Glutamatergic neuron (in vitro differentiated cells): ENCODE results near the gene MED12. TPM values are rescaled to one million over a fixed set of nuclear protein-coding genes. Genes with fewer than 3 reads are reported as not detected.
A peak's percentile ranks its signal among the peaks of the same experiment; 100 is the strongest.

ENCODE experiments used
- DNase-seq: peaks from one replicate; pipeline ENCODE4 v3.0.0; 2022
- H3K27ac Mint-ChIP-seq: one replicate; pipeline ENCODE4 v1.8.0; 2020; ENCODE audit warnings: mild to moderate bottlenecking, mixed read lengths, inconsistent platforms; ENCODE audit not compliant: unreplicated experiment
- H3K27me3 Mint-ChIP-seq: one replicate; pipeline ENCODE4 v1.8.0; 2020; ENCODE audit warnings: mild to moderate bottlenecking, moderate library complexity, mixed read lengths, inconsistent platforms; ENCODE audit not compliant: unreplicated experiment
- H3K36me3 Mint-ChIP-seq: one replicate; pipeline ENCODE4 v1.8.0; 2020; ENCODE audit warnings: mild to moderate bottlenecking, mixed read lengths, inconsistent platforms; ENCODE audit not compliant: unreplicated experiment
- H3K4me1 Mint-ChIP-seq: one replicate; pipeline ENCODE4 v1.8.0; 2020; ENCODE audit warnings: mild to moderate bottlenecking, low read depth, mixed read lengths, inconsistent platforms; ENCODE audit not compliant: unreplicated experiment
- H3K4me3 Mint-ChIP-seq: one replicate; pipeline ENCODE4 v1.8.0; 2020; ENCODE audit warnings: mild to moderate bottlenecking, mixed read lengths, inconsistent platforms; ENCODE audit not compliant: unreplicated experiment
- H3K9me3 Mint-ChIP-seq: one replicate; pipeline ENCODE4 v1.8.0; 2020; ENCODE audit warnings: mild to moderate bottlenecking, moderate library complexity, mixed read lengths, inconsistent platforms; ENCODE audit not compliant: unreplicated experiment
- total RNA-seq: library from RNA; stranded (reverse); fragmentation: NEBNext Ultra II Directional; extraction: Animal tissue kit (Norgen Biotek cat#: 25700); gene quantifications from one replicate; pipeline ENCODE4 v1.2.1, GENCODE V29; 2021; ENCODE audit not compliant: unreplicated experiment
- TF ChIP-seq, protein P1 (sequence below): fragments of 200-600 bp; sonication (generic); IDR thresholded peaks from one replicate; pipeline ENCODE4 v1.5.0; 2021; ENCODE audit not compliant: partially characterized antibody, unreplicated experiment

The MED12 gene
- total RNA-seq, 1 donor from 2014 or later = 87.4 TPM

DNA sequence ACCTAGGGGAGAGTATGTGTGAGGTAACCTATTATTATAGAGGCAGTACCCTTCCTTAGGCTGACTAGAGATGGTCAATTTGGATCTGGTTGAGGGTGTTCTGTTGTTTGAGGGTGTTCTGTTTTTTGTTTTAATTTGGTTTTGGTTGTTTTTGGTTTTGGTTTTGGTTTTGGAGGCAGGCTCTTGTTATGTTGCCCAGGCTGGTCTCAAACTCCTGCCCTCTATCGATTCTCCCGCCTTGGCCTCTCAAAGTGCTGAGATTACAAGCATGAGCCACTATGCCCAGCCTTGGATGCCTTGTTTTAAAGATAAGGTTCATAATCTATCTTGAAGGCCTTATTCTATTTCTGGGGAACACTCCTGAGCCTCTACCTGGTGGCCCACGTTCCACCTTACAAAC is 12.8 kb upstream of the MED12 start:
- Mint-ChIP-seq H3K27ac (no peak overlapping the region), H3K4me3 (no peak overlapping the region), H3K9me3 (peaks cover 2% of the 10 kb centered on the region), H3K27me3 (peaks cover 2% of the 10 kb centered on the region), H3K4me1 (peaks cover 32% of the 10 kb centered on the region), H3K36me3 (no peaks in the 10 kb centered on the region)
- DNase-seq = no peak
- TF ChIP-seq, protein P1, sequence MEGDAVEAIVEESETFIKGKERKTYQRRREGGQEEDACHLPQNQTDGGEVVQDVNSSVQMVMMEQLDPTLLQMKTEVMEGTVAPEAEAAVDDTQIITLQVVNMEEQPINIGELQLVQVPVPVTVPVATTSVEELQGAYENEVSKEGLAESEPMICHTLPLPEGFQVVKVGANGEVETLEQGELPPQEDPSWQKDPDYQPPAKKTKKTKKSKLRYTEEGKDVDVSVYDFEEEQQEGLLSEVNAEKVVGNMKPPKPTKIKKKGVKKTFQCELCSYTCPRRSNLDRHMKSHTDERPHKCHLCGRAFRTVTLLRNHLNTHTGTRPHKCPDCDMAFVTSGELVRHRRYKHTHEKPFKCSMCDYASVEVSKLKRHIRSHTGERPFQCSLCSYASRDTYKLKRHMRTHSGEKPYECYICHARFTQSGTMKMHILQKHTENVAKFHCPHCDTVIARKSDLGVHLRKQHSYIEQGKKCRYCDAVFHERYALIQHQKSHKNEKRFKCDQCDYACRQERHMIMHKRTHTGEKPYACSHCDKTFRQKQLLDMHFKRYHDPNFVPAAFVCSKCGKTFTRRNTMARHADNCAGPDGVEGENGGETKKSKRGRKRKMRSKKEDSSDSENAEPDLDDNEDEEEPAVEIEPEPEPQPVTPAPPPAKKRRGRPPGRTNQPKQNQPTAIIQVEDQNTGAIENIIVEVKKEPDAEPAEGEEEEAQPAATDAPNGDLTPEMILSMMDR = no peak

DNA sequence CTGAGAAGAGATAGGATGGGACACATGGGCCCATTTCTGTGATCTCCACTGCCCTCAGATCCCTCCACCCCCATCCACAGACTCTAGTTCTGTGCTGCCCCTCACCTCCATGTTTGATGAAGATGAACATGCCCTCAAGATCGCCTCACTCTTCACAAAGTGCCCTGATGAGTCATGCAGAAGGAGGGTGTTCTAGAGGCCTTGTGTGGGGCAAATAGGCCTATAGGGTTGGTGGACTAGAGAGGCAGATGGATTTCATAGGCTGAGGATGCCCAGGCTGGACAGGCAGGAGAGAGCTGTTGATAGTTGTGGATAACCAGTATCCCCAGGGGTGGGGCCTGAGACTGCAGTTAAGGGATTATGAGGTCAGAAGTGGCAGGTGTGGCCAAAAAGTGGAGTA is 12.0 kb upstream of the MED12 start, which contains the start of gene CXorf65:
TSS of gene CXorf65 (minus strand) at position 314 of the 400 bp plus-strand sequence. CDS start at position 130, 184 bp downstream.
- peaks cover 2% of the 10 kb centered on the region for H3K27me3 Mint-ChIP-seq
- H3K36me3 Mint-ChIP-seq = no peaks in the 10 kb centered on the region
- no peak for DNase-seq
- peaks cover 2% of the 10 kb centered on the region for H3K9me3 Mint-ChIP-seq
- TF ChIP-seq, protein P1 = no peak
- H3K4me1 Mint-ChIP-seq = peaks cover 27% of the 10 kb centered on the region
- H3K27ac Mint-ChIP-seq = peak within 1 kb of the TSS; percentile 55
- no peak within 1 kb of the TSS for H3K4me3 Mint-ChIP-seq

DNA sequence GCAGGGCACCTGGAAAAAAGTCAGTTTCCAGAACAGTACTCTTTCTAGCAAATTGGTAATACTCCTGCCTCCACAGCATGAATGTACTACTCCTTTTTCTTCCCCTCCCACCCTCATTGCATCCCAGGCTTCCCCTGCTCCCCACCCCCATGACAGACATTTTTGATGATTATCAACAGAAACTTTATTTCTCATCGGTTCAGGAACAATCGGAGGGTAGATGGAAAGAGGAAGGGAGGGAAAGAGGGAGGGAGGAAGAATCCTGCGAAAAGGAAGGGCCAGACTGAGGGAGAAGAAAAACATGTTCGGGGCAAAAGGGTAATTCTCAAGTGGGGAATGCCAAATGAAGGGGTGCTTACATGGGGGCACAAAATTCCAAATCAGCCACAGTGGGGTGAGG is 11.2 kb upstream of the MED12 start:
- peaks cover 2% of the 10 kb centered on the region for H3K27me3 Mint-ChIP-seq
- no peak overlapping the region for H3K4me3 Mint-ChIP-seq
- H3K9me3 Mint-ChIP-seq = peaks cover 2% of the 10 kb centered on the region
- peaks cover 22% of the 10 kb centered on the region for H3K4me1 Mint-ChIP-seq
- H3K36me3 Mint-ChIP-seq = no peaks in the 10 kb centered on the region
- TF ChIP-seq, protein P1 = no peak
- DNase-seq = no peak
- peak overlapping the region; percentile 55 for H3K27ac Mint-ChIP-seq

DNA sequence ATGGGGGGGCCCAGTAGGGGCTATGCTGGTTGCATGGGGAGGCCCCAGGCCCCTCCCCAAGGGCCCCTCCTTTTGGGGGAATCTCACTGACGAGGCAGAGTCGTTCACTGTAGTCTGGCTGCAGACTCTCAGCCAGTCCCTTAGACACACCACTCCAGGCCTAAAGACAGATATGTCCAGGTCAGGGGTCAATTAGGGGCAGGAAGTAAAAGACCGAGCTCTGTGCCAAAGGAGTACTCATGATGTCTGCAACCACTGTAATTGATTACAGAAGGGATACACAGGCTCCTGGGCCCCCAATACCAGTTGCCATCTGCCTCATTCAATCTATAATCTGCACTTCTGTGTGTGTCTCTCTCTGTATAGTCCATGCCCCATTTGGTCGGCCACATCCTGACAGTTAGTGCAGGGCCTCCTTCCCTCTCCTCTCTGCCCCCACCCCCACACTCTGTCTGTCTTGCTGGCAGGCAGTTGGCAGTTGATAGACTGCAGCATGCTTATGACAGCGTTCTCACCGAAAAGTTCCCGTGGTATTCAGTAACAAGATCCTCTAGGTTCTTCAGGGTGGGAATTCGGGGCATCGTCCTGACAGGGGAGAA is 10.5 kb upstream of the MED12 start:
- peak overlapping the region; percentile 80 for H3K27ac Mint-ChIP-seq
- H3K4me3 Mint-ChIP-seq = no peak overlapping the region
- peaks cover 2% of the 10 kb centered on the region for H3K9me3 Mint-ChIP-seq
- peaks cover 2% of the 10 kb centered on the region for H3K27me3 Mint-ChIP-seq
- no peak for DNase-seq
- H3K4me1 Mint-ChIP-seq = peaks cover 22% of the 10 kb centered on the region
- TF ChIP-seq, protein P1 = no peak
- no peaks in the 10 kb centered on the region for H3K36me3 Mint-ChIP-seq

DNA sequence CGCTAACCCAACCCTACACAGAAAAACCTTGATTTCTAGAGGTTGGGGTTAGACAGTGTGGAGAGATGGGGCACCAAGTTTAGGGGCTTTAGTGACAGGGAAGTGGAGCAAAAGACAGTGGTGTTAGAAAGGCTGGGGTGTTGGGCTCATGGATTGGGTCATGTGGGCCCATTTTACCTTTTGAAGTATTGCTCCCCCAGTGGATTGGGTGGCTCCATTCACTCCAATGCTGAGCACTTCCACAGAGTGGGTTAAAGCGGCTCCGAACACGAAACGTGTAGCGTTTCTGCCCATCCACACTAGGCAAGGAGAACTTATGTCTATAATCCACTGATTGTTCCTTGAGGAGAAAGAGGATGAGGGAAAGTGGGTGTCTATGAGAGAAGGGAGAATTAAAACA is 9.3 kb upstream of the MED12 start:
- Mint-ChIP-seq H3K9me3 (peaks cover 2% of the 10 kb centered on the region), H3K27me3 (peaks cover 2% of the 10 kb centered on the region), H3K4me1 (peaks cover 20% of the 10 kb centered on the region), H3K36me3 (no peaks in the 10 kb centered on the region), H3K27ac (no peak overlapping the region), H3K4me3 (no peak overlapping the region)
- TF ChIP-seq, protein P1 = no peak
- no peak for DNase-seq
